NCI-H2107 (cell line): ENCODE data around the gene DOLK.

ENCODE experiments used
- DNase-seq: peaks from one replicate; lab custom pipeline; 2025; lab: John Stamatoyannopoulos, UW

Gene DOLK

GRCh38 chr9:128906741-128907140 lies 40.7 kb downstream of the DOLK start:
- no peak for DNase-seq

GRCh38 chr9:128905964-128906363 lies 41.4 kb downstream of the DOLK start:
- DNase-seq = no peak

- no peak for DNase-seq
Observed at GRCh38 chr9:128903871-128904620, 43.4 kb downstream of the DOLK start.

GRCh38 chr9:128903079-128903461 lies 44.3 kb downstream of the DOLK start:
- no peak for DNase-seq

- DNase-seq = no peak
Observed at GRCh38 chr9:128902351-128903078, 44.9 kb downstream of the DOLK start.

GRCh38 chr9:128901822-128902221 lies 45.6 kb downstream of the DOLK start:
- no peak for DNase-seq

- DNase-seq = no peak
Observed at GRCh38 chr9:128901379-128901778, 46.0 kb downstream of the DOLK start.

GRCh38 chr9:128899566-128900322 lies 47.7 kb downstream of the DOLK start:
- DNase-seq = no peak

GRCh38 chr9:128898845-128899565 lies 48.4 kb downstream of the DOLK start:
- no peak for DNase-seq

GRCh38 chr9:128898382-128898781 lies 49.0 kb downstream of the DOLK start:
- DNase-seq = no peak

- no peak for DNase-seq
Observed at GRCh38 chr9:128895556-128895955, 51.8 kb downstream of the DOLK start.
